ENCODE results near the gene ITGB1BP1.
A peak's percentile ranks its signal among the peaks of the same experiment; 100 is the strongest.

Gene ITGB1BP1, protein sequence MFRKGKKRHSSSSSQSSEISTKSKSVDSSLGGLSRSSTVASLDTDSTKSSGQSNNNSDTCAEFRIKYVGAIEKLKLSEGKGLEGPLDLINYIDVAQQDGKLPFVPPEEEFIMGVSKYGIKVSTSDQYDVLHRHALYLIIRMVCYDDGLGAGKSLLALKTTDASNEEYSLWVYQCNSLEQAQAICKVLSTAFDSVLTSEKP

DNA sequence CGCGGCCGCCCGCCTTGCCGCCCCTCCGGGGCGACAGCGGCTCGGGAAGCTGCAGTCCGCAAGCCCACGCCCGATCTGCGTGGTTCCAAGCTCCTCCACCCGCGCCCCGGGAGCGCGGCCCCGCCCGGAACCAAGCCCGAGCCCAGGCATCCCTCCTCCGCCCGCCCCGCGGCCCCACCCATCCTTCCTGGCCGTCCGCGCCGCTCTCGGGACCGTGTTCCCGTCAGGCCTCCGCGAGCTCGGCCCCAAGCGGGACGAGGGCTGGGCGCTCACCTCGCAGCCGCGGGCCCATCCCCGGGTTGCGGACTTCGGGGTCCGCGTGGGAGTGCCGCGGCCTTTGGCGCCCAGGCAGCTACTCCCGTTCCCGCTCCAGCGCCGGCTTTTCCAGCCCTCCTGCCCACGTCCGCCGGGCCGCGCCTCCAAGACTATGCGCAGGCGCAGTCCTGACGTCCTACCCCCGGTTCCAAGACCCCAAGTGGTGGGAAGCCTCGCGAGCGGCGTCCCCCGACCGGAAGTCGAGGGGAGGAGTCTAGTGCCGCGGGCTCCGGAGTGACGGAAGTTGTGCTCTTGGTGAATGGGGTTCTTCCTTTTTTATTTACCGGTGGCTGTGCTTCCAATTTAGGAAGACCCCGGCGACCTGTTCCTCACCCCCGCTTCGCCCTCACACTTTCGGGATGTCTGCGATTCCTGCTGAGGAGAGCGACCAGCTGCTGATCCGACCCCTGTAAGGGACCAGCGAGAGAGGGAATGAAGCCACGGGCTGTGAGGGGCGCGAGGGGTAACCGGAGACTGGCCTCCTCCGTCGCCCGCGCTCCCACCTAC lies at the start of gene ITGB1BP1, which contains the start of gene CPSF3:
Gene ITGB1BP1 (minus strand): TSS at position 429 of the 822 bp plus-strand sequence. CDS start 4,831 bp downstream, outside the sequence.
Gene CPSF3 (plus strand): TSS at position 555 of the 822 bp plus-strand sequence. CDS start 120 bp downstream, at position 675.
- DNase-seq (ENCODE audit: low read depth in 2 of 2), result peak; percentile 93 to 94

DNA sequence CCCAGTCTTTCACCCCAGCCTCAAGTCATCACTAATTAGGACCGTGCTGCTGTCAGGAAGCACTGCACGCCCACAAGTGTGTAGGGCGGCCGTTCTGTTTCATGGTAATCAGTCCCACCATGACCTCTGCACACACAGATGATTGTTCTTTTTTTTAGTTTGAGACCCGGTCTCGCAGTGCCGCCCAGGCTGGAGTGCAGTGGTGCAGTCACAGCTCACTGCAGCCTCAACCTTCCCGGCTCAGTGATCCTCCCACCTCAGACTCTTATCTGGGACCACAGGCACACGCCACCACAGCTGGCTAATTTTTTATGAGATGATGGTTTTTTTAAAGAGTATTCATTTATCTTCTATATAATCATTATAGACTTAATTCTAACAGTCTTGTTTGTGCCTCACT lies 49.2 kb upstream of the ITGB1BP1 start:
- DNase-seq (ENCODE audit: low read depth in 2 of 2), result no peak

DNA sequence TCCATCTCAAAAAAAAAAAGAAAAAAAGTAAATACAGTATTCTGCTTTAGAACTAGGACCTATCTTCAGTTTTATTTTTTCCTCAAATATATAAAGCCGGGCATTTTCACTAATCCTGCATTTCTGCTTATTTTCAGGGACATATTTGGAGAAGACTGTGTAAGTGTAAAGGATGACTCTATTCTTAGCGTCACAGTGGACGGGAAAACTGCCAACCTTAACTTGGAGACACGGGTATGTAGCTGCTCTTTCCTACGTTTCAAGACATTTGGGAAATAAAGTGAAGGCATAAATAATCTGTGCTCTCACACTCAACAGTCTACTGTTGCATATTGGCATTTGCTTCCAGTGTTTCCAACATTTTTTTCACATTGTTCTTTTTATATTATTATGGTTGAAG lies 47.9 kb upstream of the ITGB1BP1 start:
- no peak for DNase-seq (ENCODE audit: low read depth in 2 of 2)

- no peak for DNase-seq (ENCODE audit: low read depth in 2 of 2)
These were observed 44.4 kb upstream of the ITGB1BP1 start for GRCh38 chr2:9467687-9468086.

DNA sequence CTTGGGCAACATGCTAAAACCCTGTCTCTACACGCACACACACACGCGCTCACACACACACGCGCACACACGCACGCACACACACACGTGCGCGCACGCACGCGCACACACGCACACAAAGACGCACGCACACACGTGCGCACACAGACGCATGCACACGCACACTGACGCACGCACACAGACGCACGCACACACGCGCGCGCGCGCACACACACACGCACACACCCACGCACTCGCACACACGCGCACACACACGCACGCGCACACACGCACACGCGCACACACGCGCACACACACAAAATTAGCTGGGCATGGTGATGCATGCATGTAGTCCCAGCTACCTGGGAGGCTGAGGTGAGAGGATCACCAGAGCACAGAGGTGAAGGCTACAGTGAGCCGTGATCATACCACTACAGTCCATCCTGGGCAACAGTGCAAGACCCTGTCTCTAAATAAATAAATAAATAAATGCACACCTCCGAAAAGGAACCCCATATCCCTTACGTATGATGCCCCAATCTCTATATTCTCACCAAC lies 42.9 kb upstream of the ITGB1BP1 start:
- DNase-seq (ENCODE audit: low read depth in 2 of 2), result no peak

DNA sequence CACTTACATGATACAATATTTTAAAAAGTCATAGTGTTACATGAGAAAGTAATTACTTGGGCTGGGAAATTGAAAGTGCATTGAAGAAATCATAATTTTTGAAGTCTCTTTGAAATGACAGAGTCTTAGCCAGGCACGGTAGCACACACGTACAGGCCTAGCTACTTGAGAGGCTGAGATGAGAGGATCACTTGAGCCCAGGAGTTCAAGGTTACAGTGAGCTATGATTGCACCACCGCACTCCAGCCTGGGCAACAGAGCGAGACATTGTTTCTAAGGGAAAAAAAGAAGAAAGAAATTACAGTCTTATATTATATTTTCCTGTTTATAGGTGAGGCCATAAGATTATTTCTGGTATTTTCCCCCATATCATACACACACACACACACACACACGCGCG lies 41.8 kb upstream of the ITGB1BP1 start:
- no peak for DNase-seq (ENCODE audit: low read depth in 2 of 2)

DNA sequence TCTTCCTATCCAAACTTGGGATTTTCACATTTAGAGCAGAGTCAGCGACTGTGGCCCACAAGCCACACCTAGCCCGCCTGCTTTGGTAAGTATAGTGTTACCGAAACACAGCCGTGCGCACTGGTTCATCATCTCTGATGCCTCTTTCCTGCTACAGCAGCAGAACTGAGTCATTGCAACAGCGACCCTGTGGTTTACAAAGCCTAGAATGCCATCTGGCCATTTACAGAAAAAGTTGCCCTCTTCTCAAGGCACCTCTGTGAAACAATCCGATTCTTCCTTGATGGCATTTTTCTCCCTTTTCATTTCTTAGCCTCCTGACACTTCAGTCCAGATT lies 40.3 kb upstream of the ITGB1BP1 start:
- no peak for DNase-seq (ENCODE audit: low read depth in 2 of 2)

DNA sequence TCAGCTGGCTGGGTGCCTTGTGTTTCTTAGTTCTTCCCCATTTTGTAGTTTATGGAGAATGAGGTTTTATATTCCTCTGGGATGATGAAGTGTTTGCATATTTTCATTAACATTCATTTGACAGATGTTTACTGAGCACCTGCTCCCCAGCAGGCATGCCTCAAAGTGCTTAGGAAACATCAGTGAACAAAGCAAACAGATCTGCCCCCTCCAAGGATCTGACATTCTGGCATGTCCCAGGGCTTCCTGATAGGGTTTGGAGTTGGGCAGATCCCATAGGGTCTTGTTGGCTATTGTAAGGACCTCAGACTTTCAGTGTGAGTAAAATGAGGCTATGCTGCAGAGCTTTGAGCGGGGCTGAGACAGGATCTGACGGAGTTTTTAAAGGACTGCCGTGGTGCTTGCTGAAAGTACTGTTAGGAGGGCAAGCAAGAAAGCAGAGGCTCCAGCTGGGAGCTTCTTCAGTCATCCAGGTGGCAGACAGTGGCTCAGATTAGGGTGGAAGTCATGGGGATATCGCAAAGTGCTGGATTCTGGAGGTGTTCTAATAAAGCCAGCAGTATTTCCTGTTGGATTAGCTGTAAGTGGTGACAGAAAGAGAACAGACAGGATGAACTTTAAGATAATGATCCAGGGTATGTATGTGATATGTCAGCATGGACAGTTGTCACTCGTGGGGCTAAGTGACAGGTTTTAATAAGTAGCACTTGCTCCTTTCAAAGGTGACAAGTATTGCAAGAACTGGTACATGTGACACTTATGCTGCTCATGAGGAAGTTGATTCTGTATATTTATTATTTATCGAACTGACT lies 39.8 kb upstream of the ITGB1BP1 start:
- no peak for DNase-seq (ENCODE audit: low read depth in 2 of 2)

DNA sequence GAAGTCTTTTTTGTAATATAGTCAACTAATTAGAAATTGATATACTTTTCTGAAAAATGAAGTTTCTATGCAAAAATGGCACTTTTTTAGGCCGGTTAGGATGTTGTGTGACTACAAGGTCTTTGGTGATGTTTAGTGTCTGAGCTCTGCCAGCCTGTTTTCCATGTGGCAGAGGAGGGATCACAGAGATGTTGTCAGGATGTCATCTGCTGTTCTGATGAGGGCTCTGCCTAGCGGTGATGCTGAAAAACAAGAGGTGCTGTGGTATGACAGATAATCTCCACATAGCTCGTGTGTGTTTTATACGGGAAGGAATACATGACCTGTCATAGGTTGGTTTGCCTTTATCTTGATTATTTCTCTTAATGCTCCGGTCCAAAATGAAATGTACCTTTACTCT lies 39.0 kb upstream of the ITGB1BP1 start:
- DNase-seq (ENCODE audit: low read depth in 2 of 2), result no peak

DNA sequence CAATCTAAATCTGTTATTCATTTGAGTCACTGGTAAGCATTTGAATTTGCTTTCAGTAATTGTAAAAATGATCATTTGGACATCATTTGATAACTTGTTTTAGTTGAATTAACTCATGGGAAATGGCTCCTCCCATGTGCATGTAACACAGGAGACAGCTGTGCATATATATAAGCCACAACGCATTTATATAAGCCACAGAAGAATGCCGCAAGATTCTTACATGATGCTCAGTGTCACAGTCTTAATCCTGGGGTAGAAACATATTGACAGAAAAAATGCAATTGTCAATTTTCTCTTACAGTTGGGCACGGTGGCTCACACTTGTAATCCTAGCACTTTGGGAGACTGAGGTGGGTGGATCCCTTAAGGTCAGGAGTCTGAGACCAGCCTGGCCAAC lies 37.8 kb upstream of the ITGB1BP1 start:
- no peak for DNase-seq (ENCODE audit: low read depth in 2 of 2)

GRCh38 chr2:9460441-9461017 lies 37.2 kb upstream of the ITGB1BP1 start:
- no peak for DNase-seq (ENCODE audit: low read depth in 2 of 2)

GRCh38 chr2:9451231-9451630 lies 27.9 kb upstream of the ITGB1BP1 start:
- DNase-seq (ENCODE audit: low read depth in 2 of 2), result no peak

DNA sequence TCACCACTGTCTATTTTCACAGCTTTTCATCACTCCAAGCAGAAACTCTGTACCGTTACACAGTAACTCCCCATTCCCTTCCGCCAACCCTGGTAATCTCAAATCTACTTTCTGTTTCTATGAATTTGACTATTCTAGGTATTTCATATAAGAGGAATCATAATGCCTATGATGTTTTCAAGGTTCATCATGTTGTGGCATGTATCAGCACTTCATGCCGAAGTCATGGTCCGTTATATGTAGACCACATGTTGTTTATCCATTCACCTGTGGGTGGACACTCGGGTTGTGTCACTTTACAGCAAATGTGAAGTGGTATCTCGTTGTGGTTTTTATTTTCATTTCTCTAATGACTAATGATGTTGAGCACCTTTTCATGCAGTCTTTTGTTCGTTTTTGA lies 21.8 kb upstream of the ITGB1BP1 start:
- DNase-seq (ENCODE audit: low read depth in 2 of 2), result no peak

- no peak for DNase-seq (ENCODE audit: low read depth in 2 of 2)
These were observed 20.2 kb upstream of the ITGB1BP1 start for GRCh38 chr2:9443526-9443925.

DNA sequence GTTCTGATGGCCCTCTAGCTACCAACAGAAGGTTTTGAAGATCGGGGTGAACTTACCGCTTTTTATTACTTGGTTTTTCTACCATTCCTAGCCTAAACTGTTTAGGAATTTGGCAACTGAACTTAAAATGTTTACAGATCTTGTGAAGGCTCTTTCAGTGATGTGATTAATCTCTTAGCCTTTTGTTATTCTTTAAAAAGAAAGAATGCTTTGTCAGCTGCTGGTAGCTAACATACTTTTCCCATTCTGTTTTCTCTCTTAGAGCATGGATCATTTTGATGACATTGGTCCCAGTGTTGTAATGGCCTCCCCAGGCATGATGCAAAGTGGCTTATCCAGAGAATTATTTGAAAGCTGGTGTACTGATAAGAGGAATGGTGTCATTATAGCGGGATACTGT lies 18.2 kb upstream of the ITGB1BP1 start:
- no peak for DNase-seq (ENCODE audit: low read depth in 2 of 2)

- DNase-seq (ENCODE audit: low read depth in 2 of 2), result peak in 1 of 2 experiments; percentile 21
These were observed 16.9 kb upstream of the ITGB1BP1 start for GRCh38 chr2:9440058-9440727.

- no peak for DNase-seq (ENCODE audit: low read depth in 2 of 2)
These were observed 16.2 kb upstream of the ITGB1BP1 start for GRCh38 chr2:9439536-9439935.

GRCh38 chr2:9434489-9434888 lies 11.2 kb upstream of the ITGB1BP1 start:
- no peak for DNase-seq (ENCODE audit: low read depth in 2 of 2)

DNA sequence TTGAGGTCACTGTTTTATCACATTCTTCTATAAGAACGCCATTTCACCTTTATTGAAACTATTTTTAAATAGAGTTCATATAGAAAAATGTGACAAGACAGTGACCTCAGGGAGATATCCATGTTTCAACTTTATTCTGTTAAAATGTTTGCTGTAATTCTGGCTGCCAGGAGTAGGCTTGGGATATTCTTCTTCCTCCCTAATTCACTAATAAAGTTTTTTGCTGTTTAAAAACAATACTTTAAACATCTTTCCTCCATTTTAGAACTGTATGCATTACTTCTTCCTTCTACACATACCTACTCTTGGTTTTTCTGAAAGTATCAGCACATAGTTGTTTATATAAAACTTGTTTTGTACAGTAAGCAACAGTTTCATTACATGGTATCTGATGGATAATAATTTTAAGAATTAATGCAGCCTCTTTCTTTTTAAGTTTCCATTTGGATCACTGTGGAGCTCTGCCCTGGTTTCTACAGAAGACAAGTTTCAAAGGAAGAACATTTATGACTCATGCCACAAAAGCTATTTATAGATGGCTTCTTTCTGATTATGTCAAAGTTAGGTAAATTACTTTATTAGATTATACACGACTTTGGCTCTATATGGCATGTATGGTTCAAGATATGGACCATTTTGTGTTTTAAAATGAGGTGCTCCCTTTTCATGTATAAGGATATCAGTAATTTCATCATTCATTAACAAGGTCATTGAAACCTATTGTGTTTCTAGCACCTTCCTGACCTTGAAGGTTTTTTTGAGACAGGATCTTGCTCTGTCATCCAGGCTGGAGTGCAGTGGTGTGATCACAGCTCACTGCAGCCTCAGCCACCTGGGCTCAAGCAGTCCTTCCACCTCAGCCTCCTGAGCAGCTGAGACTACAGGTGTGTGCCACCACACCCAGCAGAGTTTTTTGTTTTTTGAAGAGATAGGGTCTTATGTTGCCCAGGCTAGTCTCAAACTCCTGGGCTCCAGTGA lies 7.3 kb upstream of the ITGB1BP1 start:
- DNase-seq (ENCODE audit: low read depth in 2 of 2), result no peak

DNA sequence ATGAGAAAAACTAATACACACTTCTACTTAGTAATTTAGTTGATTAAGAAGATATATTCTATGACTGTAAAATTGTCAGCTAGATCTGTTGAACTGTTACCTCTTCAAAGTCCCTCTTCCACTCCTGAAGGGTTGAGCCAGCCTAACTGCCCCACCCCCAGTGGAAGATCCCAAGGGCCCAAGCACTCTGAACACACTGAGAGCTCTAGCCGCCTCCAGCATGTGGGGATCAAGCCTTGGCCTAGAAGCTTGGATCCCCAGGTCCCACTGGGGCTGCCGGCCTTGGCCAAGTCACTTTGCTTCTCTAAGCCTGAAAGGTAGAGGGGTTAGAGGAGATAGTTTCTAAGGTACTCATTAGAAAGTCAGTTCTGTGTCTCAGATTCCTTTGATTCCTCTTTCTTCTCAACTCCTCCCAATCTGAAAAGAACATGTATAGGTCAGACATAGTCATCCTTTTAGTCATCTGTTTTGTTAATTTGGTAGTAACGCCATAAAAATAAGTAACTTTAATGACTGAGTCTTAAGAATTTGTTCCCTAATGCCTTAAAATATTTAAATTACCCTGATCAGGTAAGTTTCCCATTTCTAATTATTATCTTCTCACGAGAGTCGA lies 5.7 kb upstream of the ITGB1BP1 start:
- no peak for DNase-seq (ENCODE audit: low read depth in 2 of 2)

All from fibroblast of skin of left biceps (primary cell).